Adrenal gland (tissue), 5 donors: ENCODE results near the gene MAPT.

Experiments used
- POLR2A ChIP-seq, 2 donors: fragments of 450-650 bp; IDR thresholded peaks; one replicate each; pipeline ENCODE4 v1.6.1; 2017; ENCODE audit warnings: antibody characterized with exemption in 2 of 2, mild to moderate bottlenecking in 2 of 2, moderate library complexity in 1 of 2
- TF ChIP-seq, protein P1 (sequence below), 6 experiments: fragments of 450-650 bp in 4 of 6; fragments of 200-600 bp in 2 of 6; sonication (generic) in 1 of 6; IDR thresholded peaks; 1 replicate in 5 of 6; 2 replicates in 1 of 6; pipeline versions ENCODE4 v1.5.1 to v1.8.0; 2016 to 2021; ENCODE audit warnings: antibody characterized with exemption in 6 of 6, mild to moderate bottlenecking in 2 of 6, moderate library complexity in 1 of 6
- donor health status: DM: no; HTN: no; CAD: no.

DNA sequence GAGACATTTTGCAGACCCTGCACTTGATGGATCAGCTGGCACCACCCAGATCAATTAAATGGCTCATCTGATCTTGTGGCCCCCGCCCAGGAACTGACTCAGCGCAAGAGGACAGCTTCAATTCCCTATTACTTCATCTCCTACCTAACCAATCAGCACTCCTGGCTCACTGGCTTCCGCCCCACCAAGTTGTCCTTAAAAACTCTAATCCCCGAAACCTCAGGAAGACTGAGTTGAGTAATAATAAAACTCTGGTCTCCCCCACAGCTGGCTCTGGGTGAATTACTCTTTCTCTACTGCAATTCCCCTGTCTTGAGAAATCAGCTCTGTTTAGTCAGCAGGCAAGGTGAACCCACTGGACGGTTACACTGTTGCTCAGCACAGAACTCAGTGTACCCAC is 26.1 kb upstream of the MAPT start:
- no peak for TF ChIP-seq POLR2A (IDR thresholded peaks at IDR 0.05)
- TF ChIP-seq, protein P1, sequence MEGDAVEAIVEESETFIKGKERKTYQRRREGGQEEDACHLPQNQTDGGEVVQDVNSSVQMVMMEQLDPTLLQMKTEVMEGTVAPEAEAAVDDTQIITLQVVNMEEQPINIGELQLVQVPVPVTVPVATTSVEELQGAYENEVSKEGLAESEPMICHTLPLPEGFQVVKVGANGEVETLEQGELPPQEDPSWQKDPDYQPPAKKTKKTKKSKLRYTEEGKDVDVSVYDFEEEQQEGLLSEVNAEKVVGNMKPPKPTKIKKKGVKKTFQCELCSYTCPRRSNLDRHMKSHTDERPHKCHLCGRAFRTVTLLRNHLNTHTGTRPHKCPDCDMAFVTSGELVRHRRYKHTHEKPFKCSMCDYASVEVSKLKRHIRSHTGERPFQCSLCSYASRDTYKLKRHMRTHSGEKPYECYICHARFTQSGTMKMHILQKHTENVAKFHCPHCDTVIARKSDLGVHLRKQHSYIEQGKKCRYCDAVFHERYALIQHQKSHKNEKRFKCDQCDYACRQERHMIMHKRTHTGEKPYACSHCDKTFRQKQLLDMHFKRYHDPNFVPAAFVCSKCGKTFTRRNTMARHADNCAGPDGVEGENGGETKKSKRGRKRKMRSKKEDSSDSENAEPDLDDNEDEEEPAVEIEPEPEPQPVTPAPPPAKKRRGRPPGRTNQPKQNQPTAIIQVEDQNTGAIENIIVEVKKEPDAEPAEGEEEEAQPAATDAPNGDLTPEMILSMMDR (IDR thresholded peaks at IDR 0.05) = no peak
